Natural killer cell (primary cell): ENCODE measurements around the gene KIF19. TPM values are rescaled to one million over a fixed set of nuclear protein-coding genes. Genes with fewer than 3 reads are reported as not detected.
A peak's percentile ranks its signal among the peaks of the same experiment; 100 is the strongest.

ENCODE experiments used
- ATAC-seq, 3 donors: fragments of 150-1000 bp in 2 of 3; fragments of 200-7000 bp in 1 of 3; cut with Tn5 transposase; 1 replicate in 1 of 3; 2 replicates in 2 of 3; pipeline ENCODE4 v1.10.0; 2021; ENCODE audit warnings: mild to moderate bottlenecking in 2 of 3, moderate library complexity in 2 of 3
- DNase-seq, 2 donors: peaks; one replicate each; pipeline versions ENCODE4 v3.0.0 to v3.0.0-alpha.2; 2013 to 2021; ENCODE audit warnings: mixed read lengths in 1 of 2
- H3K27ac ChIP-seq: one replicate; pipeline ENCODE4 v1.5.1; 2013; ENCODE audit warnings: mild to moderate bottlenecking, low read length
- H3K27me3 ChIP-seq: one replicate; pipeline ENCODE4 v1.6.1; 2013; ENCODE audit warnings: low read length; ENCODE audit not compliant: control insufficient read depth, insufficient read depth
- H3K36me3 ChIP-seq: one replicate; pipeline ENCODE4 v1.6.1; 2013; ENCODE audit warnings: low read length; ENCODE audit not compliant: control insufficient read depth, insufficient read depth
- H3K4me1 ChIP-seq: one replicate; pipeline ENCODE4 v1.6.1; 2013; ENCODE audit warnings: low read length; ENCODE audit not compliant: control insufficient read depth, insufficient read depth
- H3K4me3 ChIP-seq: one replicate; pipeline ENCODE4 v1.5.1; 2013; ENCODE audit warnings: low read length
- H3K9me3 ChIP-seq: one replicate; pipeline ENCODE4 v1.6.1; 2013; ENCODE audit warnings: low read length; ENCODE audit not compliant: control insufficient read depth, insufficient read depth
- H3K27ac Mint-ChIP-seq, 2 donors: one replicate each; pipeline ENCODE4 v1.8.0; 2022; ENCODE audit warnings: mild to moderate bottlenecking in 2 of 2, mixed read lengths in 2 of 2, moderate library complexity in 1 of 2
- H3K27me3 Mint-ChIP-seq, 2 donors: one replicate each; pipeline ENCODE4 v1.8.0; 2022; ENCODE audit warnings: low read depth in 2 of 2, mixed read lengths in 2 of 2
- H3K36me3 Mint-ChIP-seq: one replicate; pipeline ENCODE4 v1.8.0; 2022; ENCODE audit warnings: mixed read lengths
- H3K4me1 Mint-ChIP-seq, 2 donors: one replicate each; pipeline ENCODE4 v1.8.0; 2022; ENCODE audit warnings: mixed read lengths in 2 of 2
- H3K4me3 Mint-ChIP-seq: one replicate; pipeline ENCODE4 v1.8.0; 2022; ENCODE audit warnings: mild to moderate bottlenecking, moderate library complexity, mixed read lengths
- H3K9me3 Mint-ChIP-seq, 2 donors: one replicate each; pipeline ENCODE4 v1.8.0; 2022; ENCODE audit warnings: mixed read lengths in 2 of 2
- CTCF ChIP-seq: fragments of 200-600 bp; IDR thresholded peaks from one replicate; pipeline ENCODE4 v1.8.0; 2022; ENCODE audit warnings: antibody characterized with exemption
- WGBS: methylation state at CpG from one replicate; pipeline ENCODE4 v1.1.7; 2013; ENCODE audit warnings: missing lambda C conversion rate; ENCODE audit not compliant: insufficient coverage; 5-methylcytosine and 5-hydroxymethylcytosine counted together
- intact Hi-C: fragments of 100-400 bp; cut with micrococcal nuclease; formaldehyde crosslinking; loops from one replicate; pipeline ENCODE4 v1.14.2; 2022
- total RNA-seq, 4 donors: library from RNA; stranded (reverse); fragments of 120-200 nt in 1 of 4; gene quantifications; one replicate each; pipeline versions ENCODE4 v1.2.3 to v1.2.4, GENCODE V29; 2013 to 2022

Gene KIF19
- total RNA-seq, 3 donors from 2014 or later (not counting 1 experiment from before 2014, with no cell fraction given): 1.7 to 7.1 (median 6.1) TPM

- peak; percentile 37 to 55 for DNase-seq
- ATAC-seq: peak in 2 of 3 donors; percentile 63 to 67
- H3K9me3 ChIP-seq: no peaks in the 10 kb centered on the region
- Mint-ChIP-seq H3K27me3 (peaks cover 16 to 27% of the 10 kb centered on the region in 2 donors), H3K27ac (no peak within 1 kb of the TSS), H3K9me3 (no peaks in the 10 kb centered on the region), H3K36me3 (no peaks in the 10 kb centered on the region), H3K4me3 (no peak within 1 kb of the TSS), H3K4me1 (no peaks in the 10 kb centered on the region)
- no peak within 1 kb of the TSS for H3K27ac ChIP-seq
- no peaks in the 10 kb centered on the region for H3K36me3 ChIP-seq
- intact Hi-C loops: no loop called here
- TF ChIP-seq CTCF: peak; percentile 39
- 44% methylated on average over 28 of the region's 28 CpGs for WGBS
- peaks cover 18% of the 10 kb centered on the region for H3K27me3 ChIP-seq
- peaks cover 7% of the 10 kb centered on the region for H3K4me1 ChIP-seq
- no peak within 1 kb of the TSS for H3K4me3 ChIP-seq
These were observed 35.4 kb downstream of the KIF19 start, which contains the start of gene BTBD17 for GRCh38 chr17:74361230-74362068. BTBD17 (minus strand) TSS chr17:74361868; CDS start chr17:74361819, 49 bp downstream.

- no peak overlapping the region for H3K27ac Mint-ChIP-seq
- peaks cover 16 to 26% of the 10 kb centered on the region in 2 donors for H3K27me3 Mint-ChIP-seq
- peaks cover 16% of the 10 kb centered on the region for H3K27me3 ChIP-seq
- DNase-seq (no peak), ATAC-seq (no peak)
- no peak overlapping the region for H3K4me3 ChIP-seq
- H3K4me1 ChIP-seq: peaks cover 5% of the 10 kb centered on the region
- no peaks in the 10 kb centered on the region for H3K9me3 Mint-ChIP-seq
- no peaks in the 10 kb centered on the region for H3K36me3 ChIP-seq
- TF ChIP-seq CTCF: no peak
- no peaks in the 10 kb centered on the region for H3K36me3 Mint-ChIP-seq
- H3K4me3 Mint-ChIP-seq: no peak overlapping the region
- no peaks in the 10 kb centered on the region for H3K4me1 Mint-ChIP-seq
- H3K9me3 ChIP-seq: no peaks in the 10 kb centered on the region
- H3K27ac ChIP-seq: no peak overlapping the region
- intact Hi-C loops: no loop called here
- 50% methylated on average over 8 of the region's 9 CpGs for WGBS
These were observed 36.0 kb downstream of the KIF19 start for GRCh38 chr17:74362069-74362405.

GRCh38 chr17:74362810-74363498, 36.9 kb downstream of the KIF19 start:
- Mint-ChIP-seq H3K4me3 (no peak overlapping the region), H3K27me3 (peaks cover 16 to 24% of the 10 kb centered on the region in 2 donors), H3K36me3 (no peaks in the 10 kb centered on the region), H3K27ac (no peak overlapping the region), H3K9me3 (no peaks in the 10 kb centered on the region), H3K4me1 (peaks cover under 1% of the 10 kb centered on the region in 2 donors)
- Histone ChIP-seq H3K4me3 (no peak overlapping the region), H3K27ac (no peak overlapping the region), H3K9me3 (no peaks in the 10 kb centered on the region), H3K4me1 (peaks cover 1% of the 10 kb centered on the region), H3K27me3 (peaks cover 11% of the 10 kb centered on the region), H3K36me3 (no peaks in the 10 kb centered on the region)
- ATAC-seq (no peak), DNase-seq (no peak)
- intact Hi-C loops: no loop called here
- 76% methylated on average over 14 of the region's 14 CpGs for WGBS
- TF ChIP-seq CTCF: no peak
